ENCODE results near the gene LYPD5.

The LYPD5 gene

DNA sequence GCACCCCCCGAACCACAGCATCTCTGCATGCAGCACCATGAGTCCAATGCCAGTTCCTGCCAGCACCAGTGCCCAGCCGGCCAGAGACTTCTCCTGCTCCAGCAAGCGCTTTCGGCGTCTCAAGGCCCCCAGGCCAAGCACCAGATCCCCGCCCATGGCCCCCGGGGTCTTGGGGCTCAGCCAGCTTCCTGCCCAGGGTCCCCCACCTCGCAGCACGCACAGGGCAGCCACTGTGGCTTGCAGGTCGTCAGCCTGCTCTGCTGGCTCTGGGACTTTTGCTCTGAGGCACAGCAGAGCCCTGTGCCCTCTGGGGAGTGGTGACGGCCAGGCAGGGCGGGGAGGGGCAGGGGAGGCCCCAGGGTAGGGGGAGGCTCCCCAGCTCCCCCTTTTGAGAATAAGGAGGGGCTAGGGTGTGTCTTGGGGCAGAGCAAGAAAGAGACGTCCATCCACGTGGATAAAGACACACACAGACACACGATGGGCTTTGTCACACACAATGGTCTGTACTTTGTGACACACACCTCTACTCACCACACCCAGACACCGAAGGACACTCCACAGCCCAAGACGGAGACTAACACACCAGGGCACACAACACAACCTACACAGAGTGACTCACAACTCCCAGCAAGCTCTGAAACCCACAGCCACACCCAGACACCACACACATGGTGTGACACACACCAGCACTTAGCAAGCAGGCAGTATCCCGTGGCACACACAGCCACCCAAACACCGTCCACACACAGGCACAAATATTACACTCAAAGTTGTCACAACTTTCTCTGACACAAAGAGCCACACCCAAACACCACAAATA, 21.3 kb downstream of the LYPD5 start, which contains the start of gene KCNN4:
Gene KCNN4 (minus strand): TSS at position 268 of the 820 bp plus-strand sequence. CDS start 112 bp downstream, at position 156.
- Histone ChIP-seq H2BK120ac (ENCODE audit: low read depth, low read length) (no peak within 1 kb of the TSS), H3K56ac (ENCODE audit: low read length) (no peak within 1 kb of the TSS), H3K18ac (ENCODE audit: low read length) (no peak within 1 kb of the TSS), H4K5ac (ENCODE audit: low read length) (no peak within 1 kb of the TSS), H3K79me2 (ENCODE audit: control insufficient read depth, insufficient read depth, low read length) (no peaks in the 10 kb centered on the region), H3K4me1 (ENCODE audit: control insufficient read depth, low read depth, low read length) (no peaks in the 10 kb centered on the region), H3K36me3 (ENCODE audit: control insufficient read depth, insufficient read depth, low read length) (no peaks in the 10 kb centered on the region), H4K8ac (ENCODE audit: low read depth, low read length) (no peak within 1 kb of the TSS), H2BK5ac (ENCODE audit: low read length) (no peak within 1 kb of the TSS), H3K27me3 (ENCODE audit: insufficient read depth, low read length, poor library complexity) (no peaks in the 10 kb centered on the region), H3K23ac (ENCODE audit: low read length) (no peak within 1 kb of the TSS), H3K27ac (ENCODE audit: low read depth, low read length) (no peak within 1 kb of the TSS), H3K9ac (ENCODE audit: low read length) (no peak within 1 kb of the TSS), H3K79me1 (ENCODE audit: low read length) (no peaks in the 10 kb centered on the region), H3K4me3 (ENCODE audit: low read length) (no peak within 1 kb of the TSS), H3K4me2 (ENCODE audit: low read length) (no peak within 1 kb of the TSS), H2AK5ac (ENCODE audit: low read length) (no peak within 1 kb of the TSS), H2BK15ac (replicated peaks; ENCODE audit: low read depth) (no peak within 1 kb of the TSS), H3K4ac (ENCODE audit: low read depth, low read length) (no peak within 1 kb of the TSS)
- no peak for DNase-seq
- WGBS (ENCODE audit: extremely low coverage, insufficient coverage, low lambda C conversion rate) = no CpG with 5 or more reads among the region's 19 CpGs

DNA sequence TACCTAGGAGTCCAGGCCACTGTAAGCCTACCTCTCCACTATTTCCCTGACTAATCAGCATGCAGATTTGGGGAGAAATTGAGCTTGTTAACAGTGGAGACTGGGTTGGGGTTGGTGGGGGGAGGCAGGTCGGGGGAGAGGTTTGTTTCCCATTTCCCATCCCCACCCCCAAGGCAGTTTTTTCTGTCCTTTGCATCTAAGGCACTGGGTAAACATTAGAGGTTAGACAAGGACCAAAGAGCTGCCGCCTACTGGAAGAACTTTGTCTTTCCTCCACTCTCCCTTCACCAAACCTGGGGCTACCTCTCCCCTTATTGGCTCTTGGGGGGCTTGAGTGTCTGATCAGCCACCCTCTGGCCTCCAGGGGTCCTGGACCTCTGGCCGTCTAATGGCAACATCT, 22.4 kb downstream of the LYPD5 start:
- H3K9ac ChIP-seq (ENCODE audit: low read length) = no peak overlapping the region
- H3K79me2 ChIP-seq (ENCODE audit: control insufficient read depth, insufficient read depth, low read length) = no peaks in the 10 kb centered on the region
- no peak overlapping the region for H2BK120ac ChIP-seq (ENCODE audit: low read depth, low read length)
- DNase-seq = no peak
- H3K4me2 ChIP-seq (ENCODE audit: low read length) = no peak overlapping the region
- H3K36me3 ChIP-seq (ENCODE audit: control insufficient read depth, insufficient read depth, low read length) = no peaks in the 10 kb centered on the region
- no peaks in the 10 kb centered on the region for H3K79me1 ChIP-seq (ENCODE audit: low read length)
- H3K56ac ChIP-seq (ENCODE audit: low read length) = no peak overlapping the region
- H3K27ac ChIP-seq (ENCODE audit: low read depth, low read length) = no peak overlapping the region
- no peak overlapping the region for H2AK5ac ChIP-seq (ENCODE audit: low read length)
- H3K4me3 ChIP-seq (ENCODE audit: low read length) = no peak overlapping the region
- no peaks in the 10 kb centered on the region for H3K4me1 ChIP-seq (ENCODE audit: control insufficient read depth, low read depth, low read length)
- H3K18ac ChIP-seq (ENCODE audit: low read length) = no peak overlapping the region
- no peak overlapping the region for H4K5ac ChIP-seq (ENCODE audit: low read length)
- WGBS (ENCODE audit: extremely low coverage, insufficient coverage, low lambda C conversion rate) = no CpG with 5 or more reads among the region's 3 CpGs
- no peak overlapping the region for H2BK5ac ChIP-seq (ENCODE audit: low read length)
- H3K4ac ChIP-seq (ENCODE audit: low read depth, low read length) = no peak overlapping the region
- H2BK15ac ChIP-seq (replicated peaks; ENCODE audit: low read depth) = no peak overlapping the region
- H3K23ac ChIP-seq (ENCODE audit: low read length) = no peak overlapping the region
- no peaks in the 10 kb centered on the region for H3K27me3 ChIP-seq (ENCODE audit: insufficient read depth, low read length, poor library complexity)
- no peak overlapping the region for H4K8ac ChIP-seq (ENCODE audit: low read depth, low read length)

DNA sequence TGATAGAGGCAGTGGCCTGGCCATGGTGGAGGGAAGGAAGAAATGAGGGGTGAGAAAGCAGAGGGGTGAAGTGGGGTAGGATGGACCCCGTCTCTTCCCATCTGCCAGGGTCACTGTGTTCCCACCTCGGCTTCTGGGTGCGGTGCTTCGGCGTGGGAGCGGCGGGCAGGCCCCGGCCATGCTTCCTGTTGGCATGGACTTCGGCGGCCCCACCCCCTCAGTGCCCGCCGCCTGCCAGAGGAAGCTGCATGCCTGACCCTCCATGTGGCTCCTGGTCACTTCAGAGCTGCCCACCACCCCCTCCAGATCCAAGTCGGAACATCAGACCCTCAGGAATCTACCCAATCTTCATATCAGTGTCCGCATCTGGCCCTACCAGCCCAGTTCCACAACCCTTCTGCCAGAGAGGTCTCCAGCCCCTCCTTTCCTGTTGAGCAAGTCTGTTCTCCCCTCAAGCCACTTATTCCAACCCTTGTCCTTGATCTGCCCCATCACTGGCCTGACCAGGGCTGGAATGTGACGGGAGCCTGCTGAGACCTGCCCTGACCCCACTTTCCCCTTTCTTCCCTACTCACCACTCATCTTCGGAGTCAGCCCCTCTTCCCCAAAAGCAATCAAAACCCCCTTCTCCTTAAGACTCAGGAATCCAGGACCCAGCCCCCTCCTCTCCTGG, 23.0 kb downstream of the LYPD5 start:
- H2BK120ac ChIP-seq (ENCODE audit: low read depth, low read length) = no peak overlapping the region
- DNase-seq = no peak
- H3K9ac ChIP-seq (ENCODE audit: low read length) = no peak overlapping the region
- no peak overlapping the region for H3K18ac ChIP-seq (ENCODE audit: low read length)
- no peak overlapping the region for H2BK15ac ChIP-seq (replicated peaks; ENCODE audit: low read depth)
- H3K36me3 ChIP-seq (ENCODE audit: control insufficient read depth, insufficient read depth, low read length) = no peaks in the 10 kb centered on the region
- H2AK5ac ChIP-seq (ENCODE audit: low read length) = no peak overlapping the region
- no peak overlapping the region for H3K4ac ChIP-seq (ENCODE audit: low read depth, low read length)
- no peak overlapping the region for H3K23ac ChIP-seq (ENCODE audit: low read length)
- peaks cover 2% of the 10 kb centered on the region for H3K27me3 ChIP-seq (ENCODE audit: insufficient read depth, low read length, poor library complexity)
- H3K4me3 ChIP-seq (ENCODE audit: low read length) = no peak overlapping the region
- no peak overlapping the region for H3K56ac ChIP-seq (ENCODE audit: low read length)
- H3K27ac ChIP-seq (ENCODE audit: low read depth, low read length) = no peak overlapping the region
- WGBS (ENCODE audit: extremely low coverage, insufficient coverage, low lambda C conversion rate) = no CpG with 5 or more reads among the region's 16 CpGs
- no peak overlapping the region for H2BK5ac ChIP-seq (ENCODE audit: low read length)
- no peak overlapping the region for H4K8ac ChIP-seq (ENCODE audit: low read depth, low read length)
- no peaks in the 10 kb centered on the region for H3K4me1 ChIP-seq (ENCODE audit: control insufficient read depth, low read depth, low read length)
- H3K79me1 ChIP-seq (ENCODE audit: low read length) = no peaks in the 10 kb centered on the region
- H3K4me2 ChIP-seq (ENCODE audit: low read length) = no peak overlapping the region
- H3K79me2 ChIP-seq (ENCODE audit: control insufficient read depth, insufficient read depth, low read length) = no peaks in the 10 kb centered on the region
- no peak overlapping the region for H4K5ac ChIP-seq (ENCODE audit: low read length)

DNA sequence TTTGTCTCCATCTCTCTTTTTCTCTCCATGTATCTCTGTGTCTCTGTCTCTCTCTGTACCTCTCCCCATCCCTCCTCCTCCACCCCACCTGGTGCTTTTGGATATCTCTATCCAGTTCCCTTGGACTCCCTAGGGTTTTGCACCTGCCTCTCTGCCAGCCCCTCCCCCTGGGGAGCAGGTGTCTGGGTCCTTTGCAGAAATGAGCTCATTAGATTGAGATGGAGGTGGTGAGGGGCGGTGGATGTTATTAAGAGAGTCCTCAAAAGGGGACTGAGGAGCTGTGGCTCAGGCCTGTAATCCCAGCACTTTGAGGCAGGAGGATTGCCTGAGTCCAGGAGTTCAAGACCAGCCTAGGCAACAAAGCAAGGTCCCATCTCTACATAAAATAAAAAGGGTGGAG, 23.6 kb downstream of the LYPD5 start:
- Histone ChIP-seq H3K79me2 (ENCODE audit: control insufficient read depth, insufficient read depth, low read length) (no peaks in the 10 kb centered on the region), H2AK5ac (ENCODE audit: low read length) (no peak overlapping the region), H3K9ac (ENCODE audit: low read length) (no peak overlapping the region), H3K56ac (ENCODE audit: low read length) (no peak overlapping the region), H4K5ac (ENCODE audit: low read length) (no peak overlapping the region), H3K36me3 (ENCODE audit: control insufficient read depth, insufficient read depth, low read length) (no peaks in the 10 kb centered on the region), H3K4me1 (ENCODE audit: control insufficient read depth, low read depth, low read length) (no peaks in the 10 kb centered on the region), H2BK15ac (replicated peaks; ENCODE audit: low read depth) (no peak overlapping the region), H3K4ac (ENCODE audit: low read depth, low read length) (no peak overlapping the region), H3K23ac (ENCODE audit: low read length) (no peak overlapping the region), H3K27ac (ENCODE audit: low read depth, low read length) (no peak overlapping the region), H2BK5ac (ENCODE audit: low read length) (no peak overlapping the region), H4K8ac (ENCODE audit: low read depth, low read length) (no peak overlapping the region), H3K18ac (ENCODE audit: low read length) (no peak overlapping the region), H3K4me3 (ENCODE audit: low read length) (no peak overlapping the region), H2BK120ac (ENCODE audit: low read depth, low read length) (no peak overlapping the region), H3K27me3 (ENCODE audit: insufficient read depth, low read length, poor library complexity) (peaks cover 7% of the 10 kb centered on the region), H3K4me2 (ENCODE audit: low read length) (no peak overlapping the region), H3K79me1 (ENCODE audit: low read length) (no peaks in the 10 kb centered on the region)
- DNase-seq = no peak
- no CpG with 5 or more reads among the region's 1 CpG for WGBS (ENCODE audit: extremely low coverage, insufficient coverage, low lambda C conversion rate)

DNA sequence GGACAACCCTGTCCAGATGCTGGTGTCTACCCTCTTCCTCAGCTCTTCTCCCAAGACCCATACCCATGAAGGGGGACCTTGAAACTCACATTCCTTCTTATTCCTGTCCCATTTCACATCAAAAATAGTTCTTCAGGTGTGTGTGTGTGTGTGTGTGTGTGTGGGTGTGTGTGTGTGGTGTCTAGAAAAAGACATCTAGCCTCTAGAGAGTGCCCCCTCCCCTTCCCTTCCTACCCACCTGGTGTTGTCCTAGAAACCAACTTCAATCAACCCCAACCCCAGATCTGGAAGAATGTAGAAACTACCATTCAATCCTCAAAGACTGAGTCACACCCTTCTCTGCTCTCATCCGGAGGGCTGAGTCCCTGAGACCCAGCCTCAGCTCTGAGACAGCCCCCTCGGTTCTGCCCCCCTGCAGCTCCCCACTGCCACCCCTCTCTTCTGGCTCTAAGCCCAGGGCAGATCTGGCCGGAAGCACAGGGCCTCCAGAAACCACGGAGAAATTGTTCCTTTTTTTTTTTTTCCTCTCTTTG, 25.0 kb downstream of the LYPD5 start:
- H3K27me3 ChIP-seq (ENCODE audit: insufficient read depth, low read length, poor library complexity) = peaks cover 16% of the 10 kb centered on the region
- no peak overlapping the region for H3K18ac ChIP-seq (ENCODE audit: low read length)
- no peak overlapping the region for H3K4me3 ChIP-seq (ENCODE audit: low read length)
- no peak overlapping the region for H3K23ac ChIP-seq (ENCODE audit: low read length)
- H2BK15ac ChIP-seq (replicated peaks; ENCODE audit: low read depth) = no peak overlapping the region
- no peak overlapping the region for H4K8ac ChIP-seq (ENCODE audit: low read depth, low read length)
- H3K27ac ChIP-seq (ENCODE audit: low read depth, low read length) = no peak overlapping the region
- H2AK5ac ChIP-seq (ENCODE audit: low read length) = no peak overlapping the region
- DNase-seq = no peak
- no peak overlapping the region for H4K5ac ChIP-seq (ENCODE audit: low read length)
- H3K4me1 ChIP-seq (ENCODE audit: control insufficient read depth, low read depth, low read length) = no peaks in the 10 kb centered on the region
- no peaks in the 10 kb centered on the region for H3K79me2 ChIP-seq (ENCODE audit: control insufficient read depth, insufficient read depth, low read length)
- no peak overlapping the region for H2BK120ac ChIP-seq (ENCODE audit: low read depth, low read length)
- no peaks in the 10 kb centered on the region for H3K36me3 ChIP-seq (ENCODE audit: control insufficient read depth, insufficient read depth, low read length)
- no peak overlapping the region for H3K56ac ChIP-seq (ENCODE audit: low read length)
- H3K4ac ChIP-seq (ENCODE audit: low read depth, low read length) = no peak overlapping the region
- no peaks in the 10 kb centered on the region for H3K79me1 ChIP-seq (ENCODE audit: low read length)
- WGBS (ENCODE audit: extremely low coverage, insufficient coverage, low lambda C conversion rate) = no CpG with 5 or more reads among the region's 4 CpGs
- no peak overlapping the region for H3K4me2 ChIP-seq (ENCODE audit: low read length)
- no peak overlapping the region for H3K9ac ChIP-seq (ENCODE audit: low read length)
- H2BK5ac ChIP-seq (ENCODE audit: low read length) = no peak overlapping the region
